ELF-1 (cell line): ENCODE data around the gene RTP1.

ENCODE experiments used
- DNase-seq: peaks from one replicate; pipeline ENCODE4 v3.0.0-alpha.2; 2016; ENCODE audit warnings: low read depth, low spot score

The RTP1 gene

DNA sequence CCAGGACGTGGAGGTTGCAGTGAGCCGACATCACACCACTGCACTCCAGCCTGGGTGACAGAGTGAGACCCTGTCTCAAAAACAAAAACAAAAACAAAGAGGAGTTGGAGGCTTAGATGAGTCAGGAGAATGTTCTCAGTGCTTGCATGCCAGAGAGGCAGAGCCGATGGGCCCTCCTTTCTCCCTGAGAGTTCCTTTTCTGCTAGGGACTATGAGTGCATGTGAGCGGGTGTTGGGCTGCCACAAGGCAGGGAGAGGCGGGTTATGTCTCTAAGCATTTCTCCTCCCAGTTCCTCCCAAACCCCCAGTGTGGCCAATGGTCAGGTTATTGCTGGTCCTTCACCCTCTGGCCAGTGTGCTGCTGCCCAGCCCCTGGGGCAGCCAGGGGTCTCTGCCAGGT lies 45.1 kb downstream of the RTP1 start:
- no peak for DNase-seq

- DNase-seq, result no peak
Observed at GRCh38 chr3:187242900-187243299, 45.6 kb downstream of the RTP1 start.

DNA sequence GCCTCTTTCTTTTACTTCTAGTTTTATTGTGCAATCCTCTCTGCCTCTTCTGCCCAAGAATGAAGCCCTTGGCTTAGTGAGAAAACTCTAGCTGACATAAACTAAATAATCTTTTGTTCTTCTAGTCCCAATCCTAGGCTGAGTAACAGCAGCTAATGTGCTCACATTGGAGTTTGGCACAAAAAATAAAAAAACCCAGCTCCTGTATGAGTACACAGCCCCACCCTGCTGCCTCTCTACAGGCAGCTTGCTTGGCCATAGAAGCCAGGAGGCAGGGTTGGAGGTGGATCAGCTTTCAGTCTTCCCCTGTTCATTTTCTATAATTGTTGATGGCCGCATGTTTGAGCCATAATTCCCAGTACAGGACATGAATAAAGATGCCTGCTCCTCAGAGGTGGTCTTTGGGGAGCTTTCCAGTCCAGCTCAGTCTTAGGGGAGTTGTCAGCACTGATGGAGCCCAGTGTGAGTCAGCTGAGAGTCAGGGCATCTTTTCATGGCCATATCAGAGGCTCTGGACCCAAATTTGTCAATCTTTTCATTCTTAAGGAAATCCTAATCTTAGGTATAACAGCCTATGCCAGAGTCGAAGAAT lies 46.7 kb downstream of the RTP1 start:
- no peak for DNase-seq

- DNase-seq, result no peak
Observed at GRCh38 chr3:187247398-187247797, 50.1 kb downstream of the RTP1 start.
